Measurements from ENCODE around the gene ARMC2.

Gene ARMC2

GRCh38 chr6:108958900-108959770 is 110.9 kb downstream of the ARMC2 start:
- H3K4me3 ChIP-seq (ENCODE audit: low read length): no peak overlapping the region
- TF ChIP-seq CTCF (conservative IDR thresholded peaks at IDR 0.05; ENCODE audit: low read depth, low read length): no peak
- no peak for DNase-seq (ENCODE audit: low read depth)

GRCh38 chr6:108959972-108960582 is 111.9 kb downstream of the ARMC2 start:
- H3K4me3 ChIP-seq (ENCODE audit: low read length): no peak overlapping the region
- DNase-seq (ENCODE audit: low read depth): no peak
- TF ChIP-seq CTCF (conservative IDR thresholded peaks at IDR 0.05; ENCODE audit: low read depth, low read length): no peak

- no peak for DNase-seq (ENCODE audit: low read depth)
- no peak overlapping the region for H3K4me3 ChIP-seq (ENCODE audit: low read length)
- TF ChIP-seq CTCF (conservative IDR thresholded peaks at IDR 0.05; ENCODE audit: low read depth, low read length): no peak
Observed at GRCh38 chr6:108960601-108961000, 112.4 kb downstream of the ARMC2 start.

- DNase-seq (ENCODE audit: low read depth): no peak
Observed at GRCh38 chr6:108961077-108961476, 112.9 kb downstream of the ARMC2 start.

GRCh38 chr6:108961985-108962384 is 113.8 kb downstream of the ARMC2 start:
- H3K4me3 ChIP-seq (ENCODE audit: low read length): no peak overlapping the region
- no peak for DNase-seq (ENCODE audit: low read depth)
- TF ChIP-seq CTCF (conservative IDR thresholded peaks at IDR 0.05; ENCODE audit: low read depth, low read length): no peak

More at GRCh38 chr6:108961077-108961476, 112.9 kb downstream of the ARMC2 start:
- no peak overlapping the region for H3K4me3 ChIP-seq (ENCODE audit: low read length)
- TF ChIP-seq CTCF (conservative IDR thresholded peaks at IDR 0.05; ENCODE audit: low read depth, low read length): no peak

GRCh38 chr6:108966251-108966650 is 118.0 kb downstream of the ARMC2 start:
- DNase-seq (ENCODE audit: low read depth): no peak
- no peak for TF ChIP-seq CTCF (conservative IDR thresholded peaks at IDR 0.05; ENCODE audit: low read depth, low read length)
- no peak overlapping the region for H3K4me3 ChIP-seq (ENCODE audit: low read length)

All from retinal pigment epithelial cell (primary cell).